SW480 (cell line): ENCODE results near the gene SMARCB1.
A peak's percentile ranks its signal among the peaks of the same experiment; 100 is the strongest.

Experiments used
- DNase-seq: peaks from one replicate; pipeline ENCODE4 v3.0.0-alpha.2; 2016; ENCODE audit warnings: low spot score

Gene SMARCB1

DNA sequence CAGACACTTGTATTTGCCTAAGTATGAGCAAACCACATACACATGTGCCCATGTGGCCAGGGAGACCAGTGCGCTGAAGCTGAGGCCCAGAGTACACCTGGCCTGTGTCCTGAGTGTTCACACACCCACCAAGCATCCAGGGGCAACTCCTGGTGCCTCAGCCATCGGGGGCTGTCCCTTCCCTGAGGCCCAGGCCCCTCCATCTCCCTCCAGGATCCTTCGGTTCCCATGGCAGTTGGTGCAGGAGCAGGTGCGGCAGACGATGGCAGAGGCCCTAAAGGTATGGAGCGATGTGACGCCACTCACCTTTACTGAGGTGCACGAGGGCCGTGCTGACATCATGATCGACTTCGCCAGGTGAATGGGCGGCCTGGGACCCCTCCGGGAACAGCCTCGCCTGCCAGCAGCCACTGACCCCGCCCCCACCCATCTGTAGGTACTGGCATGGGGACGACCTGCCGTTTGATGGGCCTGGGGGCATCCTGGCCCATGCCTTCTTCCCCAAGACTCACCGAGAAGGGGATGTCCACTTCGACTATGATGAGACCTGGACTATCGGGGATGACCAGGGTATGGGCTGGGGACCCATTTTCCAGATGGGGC lies 6.5 kb upstream of the SMARCB1 start:
- DNase-seq, result no peak

DNA sequence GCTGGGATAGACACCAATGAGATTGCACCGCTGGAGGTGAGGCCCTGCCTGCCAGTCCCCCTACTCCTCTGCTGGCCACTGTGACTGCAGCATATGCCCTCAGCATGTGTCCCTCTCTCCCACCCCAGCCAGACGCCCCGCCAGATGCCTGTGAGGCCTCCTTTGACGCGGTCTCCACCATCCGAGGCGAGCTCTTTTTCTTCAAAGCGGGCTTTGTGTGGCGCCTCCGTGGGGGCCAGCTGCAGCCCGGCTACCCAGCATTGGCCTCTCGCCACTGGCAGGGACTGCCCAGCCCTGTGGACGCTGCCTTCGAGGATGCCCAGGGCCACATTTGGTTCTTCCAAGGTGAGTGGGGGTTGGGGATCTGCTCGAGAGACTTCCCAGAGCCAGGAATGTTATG lies 5.7 kb upstream of the SMARCB1 start:
- no peak for DNase-seq

DNA sequence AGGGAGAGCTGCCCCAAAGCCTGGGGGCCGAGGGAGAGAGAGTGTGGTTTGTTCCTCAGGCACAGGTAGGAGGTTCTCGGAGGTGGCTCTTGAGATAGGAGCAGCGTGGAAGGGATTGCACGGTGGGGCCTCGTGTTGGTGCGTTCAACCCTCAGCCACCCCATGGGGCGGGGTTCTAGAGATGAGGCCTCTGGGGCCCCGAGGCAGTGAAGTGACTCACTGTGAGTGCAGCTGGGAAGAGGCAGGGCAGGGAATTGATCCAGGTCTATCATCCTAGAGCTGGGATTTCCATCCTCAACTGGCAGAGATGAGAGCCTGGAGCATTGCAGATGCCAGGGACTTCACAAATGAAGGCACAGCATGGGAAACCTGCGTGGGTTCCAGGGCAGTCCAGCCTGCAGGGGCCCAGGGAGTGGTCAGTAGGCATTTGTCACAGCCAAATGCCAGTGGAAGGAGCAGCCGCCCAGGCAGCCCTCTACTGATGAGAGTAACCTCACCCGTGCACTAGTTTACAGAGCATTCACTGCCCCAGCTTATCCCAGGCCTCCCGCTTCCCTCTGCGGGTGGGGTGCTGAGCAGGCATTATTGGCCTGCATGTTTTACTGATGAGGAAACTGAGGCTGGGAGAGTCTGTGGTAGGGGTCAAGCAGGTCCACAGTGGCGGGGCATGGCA lies 5.1 kb upstream of the SMARCB1 start:
- DNase-seq, result no peak

DNA sequence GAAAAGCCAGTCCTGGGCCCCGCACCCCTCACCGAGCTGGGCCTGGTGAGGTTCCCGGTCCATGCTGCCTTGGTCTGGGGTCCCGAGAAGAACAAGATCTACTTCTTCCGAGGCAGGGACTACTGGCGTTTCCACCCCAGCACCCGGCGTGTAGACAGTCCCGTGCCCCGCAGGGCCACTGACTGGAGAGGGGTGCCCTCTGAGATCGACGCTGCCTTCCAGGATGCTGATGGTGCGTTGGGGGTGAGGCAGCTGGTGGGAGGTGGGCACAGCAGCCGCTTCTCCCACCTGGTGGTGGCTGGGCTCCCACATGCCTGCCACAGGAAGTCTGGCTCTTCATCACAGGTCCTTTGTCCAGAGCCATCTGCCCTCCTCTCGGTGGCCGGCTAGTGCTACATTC lies 4.5 kb upstream of the SMARCB1 start:
- no peak for DNase-seq

DNA sequence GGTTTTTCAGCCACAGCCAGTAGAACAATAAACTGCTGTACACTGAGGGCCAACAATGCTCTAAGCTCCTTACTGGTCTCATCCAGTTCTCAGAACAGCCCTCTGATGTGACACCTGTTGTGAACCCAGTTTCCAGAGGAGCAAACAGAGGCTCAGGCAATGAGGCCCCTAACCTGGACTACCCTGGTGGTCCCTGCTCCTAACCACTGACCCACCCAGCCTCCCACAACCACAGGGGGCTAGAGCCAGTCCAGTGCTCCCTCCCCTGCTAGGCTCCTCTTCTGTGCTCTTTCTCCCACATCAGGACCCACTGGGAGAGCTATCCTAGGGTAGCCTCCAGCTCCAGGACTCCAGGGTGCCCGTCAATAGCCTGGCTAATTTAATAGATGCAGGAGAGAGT lies 4.1 kb upstream of the SMARCB1 start:
- DNase-seq, result no peak

DNA sequence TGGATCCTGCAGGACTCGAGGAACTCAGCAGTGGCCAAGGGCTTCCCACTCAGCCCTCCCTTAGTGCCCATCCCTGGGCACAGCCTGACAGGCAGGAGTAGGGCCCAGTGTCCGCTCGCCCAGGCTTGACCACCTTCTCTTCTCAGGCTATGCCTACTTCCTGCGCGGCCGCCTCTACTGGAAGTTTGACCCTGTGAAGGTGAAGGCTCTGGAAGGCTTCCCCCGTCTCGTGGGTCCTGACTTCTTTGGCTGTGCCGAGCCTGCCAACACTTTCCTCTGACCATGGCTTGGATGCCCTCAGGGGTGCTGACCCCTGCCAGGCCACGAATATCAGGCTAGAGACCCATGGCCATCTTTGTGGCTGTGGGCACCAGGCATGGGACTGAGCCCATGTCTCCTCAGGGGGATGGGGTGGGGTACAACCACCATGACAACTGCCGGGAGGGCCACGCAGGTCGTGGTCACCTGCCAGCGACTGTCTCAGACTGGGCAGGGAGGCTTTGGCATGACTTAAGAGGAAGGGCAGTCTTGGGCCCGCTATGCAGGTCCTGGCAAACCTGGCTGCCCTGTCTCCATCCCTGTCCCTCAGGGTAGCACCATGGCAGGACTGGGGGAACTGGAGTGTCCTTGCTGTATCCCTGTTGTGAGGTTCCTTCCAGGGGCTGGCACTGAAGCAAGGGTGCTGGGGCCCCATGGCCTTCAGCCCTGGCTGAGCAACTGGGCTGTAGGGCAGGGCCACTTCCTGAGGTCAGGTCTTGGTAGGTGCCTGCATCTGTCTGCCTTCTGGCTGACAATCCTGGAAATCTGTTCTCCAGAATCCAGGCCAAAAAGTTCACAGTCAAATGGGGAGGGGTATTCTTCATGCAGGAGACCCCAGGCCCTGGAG lies 3.3 kb upstream of the SMARCB1 start:
- no peak for DNase-seq

DNA sequence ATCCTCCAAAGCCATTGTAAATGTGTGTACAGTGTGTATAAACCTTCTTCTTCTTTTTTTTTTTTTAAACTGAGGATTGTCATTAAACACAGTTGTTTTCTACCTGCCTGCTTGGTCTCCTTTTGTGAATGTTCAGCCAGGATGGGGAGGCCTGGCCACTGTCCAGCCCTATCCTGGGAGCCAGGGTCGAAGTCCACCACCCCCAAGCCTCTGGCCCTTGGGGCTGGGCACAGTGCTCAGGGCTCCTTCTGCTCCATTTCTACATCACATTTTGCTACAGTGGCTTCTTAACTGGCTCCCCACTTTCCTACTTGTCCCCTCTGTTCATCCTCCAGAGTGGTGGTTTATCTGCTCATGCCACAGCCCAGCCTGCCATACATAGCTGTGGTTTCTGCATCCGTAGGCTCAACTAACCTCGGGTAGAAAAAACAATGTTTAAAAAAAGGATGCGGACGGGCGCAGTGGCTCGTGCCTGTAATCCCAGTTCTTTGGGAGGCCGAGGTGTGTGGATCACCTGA lies 2.5 kb upstream of the SMARCB1 start:
- peak; percentile 83 for DNase-seq

DNA sequence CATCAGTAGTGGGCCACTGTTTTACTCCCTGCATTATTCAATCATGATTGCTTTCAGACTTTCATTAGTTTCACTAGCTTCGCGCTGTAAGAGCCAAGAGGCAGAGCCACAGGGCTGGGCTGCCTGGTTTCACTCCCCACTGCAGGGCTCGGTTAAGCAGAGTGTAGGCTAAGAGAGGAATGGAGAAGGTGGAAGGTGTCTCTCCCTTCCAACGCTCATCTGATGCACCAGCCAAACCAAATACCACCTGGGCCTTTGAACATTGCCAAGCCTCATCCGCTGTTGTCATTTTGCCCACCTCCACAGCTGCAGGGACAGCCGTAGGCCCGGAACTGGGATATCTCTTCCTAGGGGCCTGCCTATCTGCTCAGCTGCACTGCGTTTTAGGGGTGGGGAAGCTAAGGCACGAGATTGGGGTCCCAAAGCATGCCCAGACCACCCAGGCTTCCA lies 480 bp upstream of the SMARCB1 start:
- DNase-seq, result no peak

DNA sequence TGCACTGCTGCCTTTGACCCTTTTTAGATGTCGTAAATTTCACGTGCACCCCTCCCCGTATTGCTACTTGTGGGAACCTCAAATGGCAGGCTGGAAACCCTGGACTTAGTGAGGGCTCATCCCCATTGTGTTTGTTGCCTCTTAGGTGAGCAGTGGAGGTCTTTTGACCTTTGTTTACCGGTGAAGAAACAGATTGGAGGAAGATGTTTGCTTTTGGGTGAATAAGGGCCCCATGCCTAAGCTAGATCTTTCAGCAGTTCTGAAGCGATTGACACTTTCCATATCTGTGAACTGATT lies 782 bp downstream of the SMARCB1 start:
- no peak for DNase-seq

DNA sequence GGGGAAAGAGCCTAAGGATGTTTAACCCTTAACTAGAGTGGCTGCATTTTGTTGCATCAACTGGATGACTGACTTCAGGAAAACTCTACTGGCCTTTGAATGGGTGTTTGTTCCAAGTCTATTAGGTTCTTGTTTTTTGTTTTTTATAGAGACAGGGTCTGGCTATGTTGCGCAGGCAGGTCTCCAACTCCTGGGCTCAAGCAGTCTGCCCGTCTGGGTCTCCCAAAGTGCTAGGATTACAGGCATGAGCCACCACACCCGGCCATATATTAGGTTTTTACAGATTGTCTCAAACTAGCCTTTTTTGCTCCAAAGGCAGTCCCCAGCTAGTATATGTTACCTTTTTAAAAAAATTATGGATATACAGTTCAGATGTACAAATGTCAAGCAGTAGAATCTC lies 1.1 kb downstream of the SMARCB1 start:
- DNase-seq, result no peak

DNA sequence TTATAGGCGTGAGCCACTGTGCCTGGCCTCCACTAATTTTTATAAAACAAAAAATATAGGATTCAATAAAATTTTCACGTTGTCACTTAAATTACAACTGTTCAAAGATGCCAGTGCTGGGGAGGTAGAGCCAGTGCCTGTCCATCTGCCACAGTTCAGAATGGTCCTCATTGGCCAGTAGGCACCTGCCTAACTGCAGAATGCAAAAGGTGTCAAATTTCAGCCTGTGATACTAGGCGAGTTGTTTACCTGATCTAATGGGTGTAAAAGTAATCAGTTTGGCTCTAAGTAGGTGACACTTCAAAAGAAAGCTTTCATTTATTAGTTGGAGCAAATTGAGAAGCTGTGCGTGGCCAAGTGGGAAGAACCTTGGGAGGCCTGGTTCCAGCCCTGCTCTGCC lies 2.4 kb downstream of the SMARCB1 start:
- DNase-seq, result no peak

DNA sequence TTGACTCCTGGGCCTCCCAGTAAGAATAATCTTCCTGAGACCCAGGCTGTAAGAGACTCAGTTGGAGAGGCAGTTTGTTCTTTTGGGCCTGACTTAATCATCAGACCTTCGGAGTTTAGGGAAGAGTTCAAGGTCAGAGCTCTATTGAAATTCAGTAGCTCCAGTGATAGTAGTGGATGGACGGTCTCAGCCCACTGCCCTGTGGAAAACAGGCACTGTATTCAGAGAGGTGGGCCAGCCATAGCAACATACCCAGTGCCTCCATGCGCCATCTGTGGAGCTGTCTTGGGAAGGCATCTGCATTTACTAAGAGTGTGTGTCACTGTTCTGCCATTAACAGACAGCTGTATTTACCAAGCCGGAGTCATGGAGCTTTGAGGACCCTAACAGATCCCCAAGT lies 2.9 kb downstream of the SMARCB1 start:
- DNase-seq, result no peak

DNA sequence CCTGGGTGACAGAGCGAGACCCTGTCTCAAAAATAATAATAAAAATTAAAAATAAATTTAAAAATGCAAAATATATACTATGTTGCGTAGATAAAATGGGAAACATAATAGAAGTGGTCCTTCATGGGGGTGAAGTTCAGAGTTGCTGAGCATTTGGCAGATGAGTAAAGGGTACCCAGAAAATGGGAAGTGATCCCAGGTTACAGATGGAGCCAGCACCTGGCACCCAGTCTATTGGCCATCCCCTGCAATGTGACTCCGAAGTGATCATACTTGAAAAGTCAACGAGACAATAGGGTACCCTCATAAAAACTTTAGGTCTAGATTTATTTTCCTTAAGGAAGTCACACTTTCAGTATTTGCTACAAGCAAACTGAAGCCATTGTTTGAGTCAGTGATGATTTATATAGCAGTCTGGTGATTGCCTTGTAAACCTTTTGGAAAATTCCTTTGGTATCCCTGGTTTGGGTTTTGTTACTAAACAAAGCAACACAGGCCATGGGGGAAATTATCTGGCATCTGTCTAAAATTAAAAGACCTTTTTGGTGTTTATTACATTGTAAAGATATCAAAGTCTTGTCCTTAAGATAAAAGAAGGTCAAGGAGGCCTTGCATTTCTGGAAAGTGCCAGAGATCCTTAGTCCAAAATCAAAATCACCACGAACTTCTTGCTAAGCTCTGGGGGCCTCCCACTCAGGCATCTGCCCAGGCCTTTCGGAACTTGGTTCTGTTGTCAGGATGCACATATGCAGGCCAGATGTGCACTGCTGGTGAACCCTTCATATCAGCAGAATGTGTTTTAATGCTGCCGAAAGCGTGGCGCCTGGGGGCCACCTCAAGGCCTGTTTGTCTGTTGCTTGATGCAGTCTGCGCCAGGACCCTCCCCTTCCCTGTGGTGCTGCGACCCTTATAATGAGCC lies 4.3 kb downstream of the SMARCB1 start:
- DNase-seq, result no peak

DNA sequence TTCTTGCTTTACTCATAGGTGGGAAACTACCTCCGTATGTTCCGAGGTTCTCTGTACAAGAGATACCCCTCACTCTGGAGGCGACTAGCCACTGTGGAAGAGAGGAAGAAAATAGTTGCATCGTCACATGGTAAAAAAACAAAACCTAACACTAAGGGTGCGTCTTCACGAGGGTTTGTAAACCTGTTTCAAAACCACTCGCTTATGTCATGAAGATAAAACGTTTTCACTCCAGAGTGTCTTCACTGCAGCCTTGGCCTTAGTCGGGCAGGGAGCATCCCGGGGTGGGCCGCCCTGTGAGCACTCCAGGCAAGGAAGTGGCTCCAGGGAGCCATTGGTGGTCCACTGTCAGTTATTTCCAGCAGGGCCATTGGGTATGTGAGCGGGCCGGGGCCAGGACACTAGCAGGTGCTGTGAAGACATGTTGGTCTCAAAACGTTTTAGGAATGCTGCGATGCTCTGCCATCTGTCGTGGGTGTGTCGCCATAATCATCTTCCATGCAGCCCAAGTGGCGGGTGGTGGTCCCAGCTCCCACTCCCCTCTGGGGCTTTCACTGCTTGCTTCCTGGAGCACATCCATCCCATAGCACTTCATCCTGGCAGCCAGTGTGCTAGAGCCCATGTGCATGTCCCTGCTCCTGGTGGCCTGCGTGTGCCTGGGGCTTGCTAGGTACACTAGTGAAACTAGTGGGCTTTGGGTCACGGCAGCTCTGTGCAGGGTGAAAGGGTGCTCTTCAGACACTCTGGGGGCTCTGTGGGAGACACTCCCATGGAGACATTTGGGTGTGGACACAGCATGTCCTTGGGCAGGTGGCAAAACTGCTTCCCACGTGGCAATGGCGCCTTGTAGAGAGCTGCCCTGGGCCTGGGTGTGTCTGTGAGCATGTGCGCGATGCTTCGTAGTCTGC lies 5.2 kb downstream of the SMARCB1 start:
- peak; percentile 57 for DNase-seq

DNA sequence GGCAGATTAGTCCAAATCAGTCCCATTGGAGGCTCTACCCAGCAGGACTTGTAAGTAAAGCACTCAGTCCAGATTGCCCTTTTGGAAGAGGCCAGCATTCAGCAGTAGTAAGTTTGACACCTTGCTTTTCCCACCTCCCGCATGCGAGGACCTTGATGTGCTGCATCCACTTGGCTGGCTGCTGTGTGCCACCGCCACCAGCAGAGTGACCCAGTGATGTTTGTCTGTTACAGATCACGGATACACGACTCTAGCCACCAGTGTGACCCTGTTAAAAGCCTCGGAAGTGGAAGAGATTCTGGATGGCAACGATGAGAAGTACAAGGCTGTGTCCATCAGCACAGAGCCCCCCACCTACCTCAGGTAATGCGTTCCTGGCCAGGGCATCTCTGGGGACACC lies 6.6 kb downstream of the SMARCB1 start:
- no peak for DNase-seq

DNA sequence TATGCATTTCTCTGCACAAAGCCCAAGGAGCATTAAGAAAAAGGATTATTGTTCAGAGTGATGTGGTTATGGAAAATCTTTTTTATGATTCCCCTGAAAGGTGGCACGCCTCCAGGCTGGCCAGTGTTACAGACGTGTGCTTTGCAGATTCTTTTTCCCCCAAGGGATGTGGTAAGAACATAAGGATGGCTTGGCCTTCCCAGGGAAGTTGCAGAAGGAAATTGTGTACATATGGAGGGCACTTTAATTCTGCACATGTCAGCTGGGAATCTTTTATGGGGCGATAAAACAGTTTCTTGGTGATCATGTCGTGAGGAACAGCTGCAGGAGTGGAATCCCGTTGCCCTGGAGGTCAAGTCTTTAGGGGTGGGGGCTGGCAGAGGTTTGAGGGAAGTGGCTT lies 9.7 kb downstream of the SMARCB1 start:
- DNase-seq, result no peak

DNA sequence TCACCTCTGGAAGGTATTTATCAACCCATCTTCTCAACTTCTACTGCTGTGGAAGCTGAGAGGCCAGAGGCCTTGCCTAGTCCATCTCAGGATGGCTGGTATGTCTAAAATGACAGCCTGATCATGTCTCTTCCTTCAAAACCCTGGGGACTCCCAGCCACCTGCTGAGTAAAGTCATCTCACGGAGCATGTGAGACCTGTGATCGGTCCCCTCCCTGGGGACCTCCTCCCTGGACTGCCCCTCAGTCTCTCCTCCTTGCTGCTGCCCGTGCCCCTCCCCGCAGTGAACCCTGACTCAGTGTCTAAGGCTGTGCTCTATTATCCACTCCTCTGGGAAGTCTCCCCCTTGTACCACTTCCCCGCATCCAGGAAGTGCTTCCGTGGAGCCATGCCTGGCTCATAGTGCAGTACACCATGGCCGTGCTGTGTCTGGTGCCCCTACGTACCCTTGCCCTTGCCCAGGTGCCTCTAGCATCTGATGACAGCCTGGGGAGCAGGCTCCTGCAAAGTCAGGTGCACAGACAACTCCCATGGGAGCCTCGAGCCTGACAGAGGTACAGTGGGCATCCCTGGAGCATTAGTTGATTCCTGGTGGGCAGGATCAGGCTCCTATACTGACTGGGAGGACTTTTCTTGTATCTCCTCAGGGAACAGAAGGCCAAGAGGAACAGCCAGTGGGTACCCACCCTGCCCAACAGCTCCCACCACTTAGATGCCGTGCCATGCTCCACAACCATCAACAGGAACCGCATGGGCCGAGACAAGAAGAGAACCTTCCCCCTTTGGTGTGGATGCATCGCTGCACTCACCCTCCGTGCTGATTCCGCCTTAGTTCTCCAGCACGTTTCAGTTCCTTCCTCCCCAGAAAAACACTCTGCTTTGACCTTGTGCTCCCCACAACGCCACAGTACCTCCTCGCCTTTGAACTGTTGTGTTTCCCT lies 13.8 kb downstream of the SMARCB1 start:
- no peak for DNase-seq

DNA sequence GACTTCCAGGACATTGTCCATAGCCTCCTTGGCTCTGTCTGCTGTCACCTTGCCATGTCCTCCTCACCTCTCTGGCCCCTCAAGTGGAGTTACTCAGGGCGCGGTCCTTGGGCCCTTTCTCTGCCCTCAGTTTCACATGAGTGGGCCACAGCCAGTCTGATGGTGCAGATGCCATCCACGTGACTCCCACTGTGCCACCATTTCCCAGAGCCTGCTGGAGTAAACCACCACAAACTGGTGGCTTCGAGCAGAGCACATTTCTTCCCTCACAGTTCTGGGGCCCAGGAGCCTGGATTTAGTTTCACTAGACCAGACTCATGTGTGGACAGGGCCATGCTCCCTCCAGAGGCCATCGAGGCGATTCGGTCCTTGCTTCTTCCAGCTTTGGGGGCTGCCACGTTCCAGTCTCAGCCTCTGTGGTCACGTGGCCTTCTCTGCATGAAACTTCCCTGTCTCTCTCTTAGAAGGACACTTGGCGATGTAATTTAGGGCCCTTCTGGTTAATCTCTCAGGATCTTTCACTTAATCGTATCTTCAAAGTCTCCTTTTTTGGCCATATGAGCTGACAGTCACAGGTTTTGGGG lies 14.6 kb downstream of the SMARCB1 start:
- no peak for DNase-seq

DNA sequence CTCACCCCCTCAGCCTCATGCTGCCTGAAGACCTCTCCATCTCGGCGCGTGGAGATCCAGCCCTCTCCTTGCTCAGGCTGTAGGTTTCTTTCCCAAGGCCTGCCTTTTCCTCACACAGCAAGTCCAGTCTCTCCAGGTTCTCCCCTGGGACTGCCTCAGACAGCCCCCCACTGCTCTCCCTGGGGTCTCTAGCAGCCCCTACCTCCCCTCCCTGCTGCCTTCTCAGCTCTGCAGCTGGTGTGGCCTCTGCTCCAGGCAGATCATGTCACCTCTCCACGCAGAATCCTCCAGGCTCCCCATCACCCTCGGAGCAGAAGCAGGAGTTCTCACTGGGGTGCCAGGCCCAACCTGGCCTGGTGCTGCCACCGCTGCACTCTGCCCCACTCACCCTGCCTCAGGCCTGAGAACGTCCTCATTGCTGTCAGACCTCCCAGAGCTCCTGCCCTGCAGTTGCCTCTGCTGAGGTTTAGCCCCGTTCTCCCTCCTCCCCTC lies 15.2 kb downstream of the SMARCB1 start:
- no peak for DNase-seq
